Measurements from ENCODE around the gene SEMA5B.

The SEMA5B gene

GRCh38 chr3:123048480-123049237 lies 21.1 kb upstream of the SEMA5B start:
- peak overlapping the region; percentile 17 for H3K9ac ChIP-seq (ENCODE audit: insufficient read length)
- H3K4me3 ChIP-seq, result peak overlapping the region; percentile 46
- H3K9me3 ChIP-seq (ENCODE audit: low read depth, low read length), result no peaks in the 10 kb centered on the region
- TF ChIP-seq POLR2AphosphoS5 (IDR thresholded peaks at IDR 0.05; ENCODE audit: borderline replicate concordance, low read depth, low read length) (peak; percentile 59; the same call in 1 of the 2 replicates), EZH2 (IDR thresholded peaks at IDR 0.05) (no peak), FOXP2 (optimal IDR thresholded peaks at IDR 0.05; ENCODE audit: control extremely low read depth, extremely low read length, insufficient read depth) (peak; percentile 99)
- no peaks in the 10 kb centered on the region for H3K36me3 ChIP-seq (ENCODE audit: insufficient read depth, low read length)
- peak; percentile 97 for DNase-seq (ENCODE audit: low read depth, low spot score)
- H3K27ac ChIP-seq, result peak overlapping the region; percentile 90

- no peaks in the 10 kb centered on the region for H3K36me3 ChIP-seq (ENCODE audit: insufficient read depth, low read length)
- no peak for DNase-seq (ENCODE audit: low read depth, low spot score)
These were observed 19.4 kb upstream of the SEMA5B start for GRCh38 chr3:123047062-123047319.

GRCh38 chr3:123046262-123047061 lies 18.9 kb upstream of the SEMA5B start:
- no peak for TF ChIP-seq POLR2AphosphoS5 (IDR thresholded peaks at IDR 0.05; ENCODE audit: borderline replicate concordance, low read depth, low read length)
- no peak for TF ChIP-seq FOXP2 (optimal IDR thresholded peaks at IDR 0.05; ENCODE audit: control extremely low read depth, extremely low read length, insufficient read depth)
- TF ChIP-seq EZH2 (IDR thresholded peaks at IDR 0.05), result no peak
- no peak for DNase-seq (ENCODE audit: low read depth, low spot score)
- peak overlapping the region; percentile 27; the same call in 1 of the 2 replicates for H3K27ac ChIP-seq

More at GRCh38 chr3:123047062-123047319, 19.4 kb upstream of the SEMA5B start:
- Histone ChIP-seq H3K9me3 (ENCODE audit: low read depth, low read length) (no peaks in the 10 kb centered on the region), H3K27ac (no peak overlapping the region), H3K4me3 (no peak overlapping the region), H3K9ac (ENCODE audit: insufficient read length) (no peak overlapping the region)
- TF ChIP-seq EZH2 (IDR thresholded peaks at IDR 0.05), result no peak
- TF ChIP-seq POLR2AphosphoS5 (IDR thresholded peaks at IDR 0.05; ENCODE audit: borderline replicate concordance, low read depth, low read length), result no peak
- no peak for TF ChIP-seq FOXP2 (optimal IDR thresholded peaks at IDR 0.05; ENCODE audit: control extremely low read depth, extremely low read length, insufficient read depth)

GRCh38 chr3:123044981-123045763 lies 17.6 kb upstream of the SEMA5B start:
- DNase-seq (ENCODE audit: low read depth, low spot score), result no peak
- H3K27ac ChIP-seq, result no peak overlapping the region
- TF ChIP-seq POLR2AphosphoS5 (IDR thresholded peaks at IDR 0.05; ENCODE audit: borderline replicate concordance, low read depth, low read length) (no peak), EZH2 (IDR thresholded peaks at IDR 0.05) (no peak), FOXP2 (optimal IDR thresholded peaks at IDR 0.05; ENCODE audit: control extremely low read depth, extremely low read length, insufficient read depth) (no peak)
- no peaks in the 10 kb centered on the region for H3K9me3 ChIP-seq (ENCODE audit: low read depth, low read length)
- no peak overlapping the region for H3K4me3 ChIP-seq
- no peaks in the 10 kb centered on the region for H3K36me3 ChIP-seq (ENCODE audit: insufficient read depth, low read length)
- no peak overlapping the region for H3K9ac ChIP-seq (ENCODE audit: insufficient read length)

More at GRCh38 chr3:123046262-123047061, 18.9 kb upstream of the SEMA5B start:
- H3K36me3 ChIP-seq (ENCODE audit: insufficient read depth, low read length), result no peaks in the 10 kb centered on the region
- H3K9ac ChIP-seq (ENCODE audit: insufficient read length), result no peak overlapping the region
- no peaks in the 10 kb centered on the region for H3K9me3 ChIP-seq (ENCODE audit: low read depth, low read length)
- peak overlapping the region; percentile 3; the same call in 1 of the 2 replicates for H3K4me3 ChIP-seq

GRCh38 chr3:123042413-123042812 lies 14.8 kb upstream of the SEMA5B start:
- H3K9ac ChIP-seq (ENCODE audit: insufficient read length), result no peak overlapping the region
- H3K4me3 ChIP-seq, result no peak overlapping the region
- H3K9me3 ChIP-seq (ENCODE audit: low read depth, low read length), result no peaks in the 10 kb centered on the region
- peak overlapping the region; percentile 4; the same call in 1 of the 2 replicates for H3K27ac ChIP-seq
- DNase-seq (ENCODE audit: low read depth, low spot score), result no peak
- TF ChIP-seq EZH2 (IDR thresholded peaks at IDR 0.05) (no peak), FOXP2 (optimal IDR thresholded peaks at IDR 0.05; ENCODE audit: control extremely low read depth, extremely low read length, insufficient read depth) (no peak), POLR2AphosphoS5 (IDR thresholded peaks at IDR 0.05; ENCODE audit: borderline replicate concordance, low read depth, low read length) (no peak)
- H3K36me3 ChIP-seq (ENCODE audit: insufficient read depth, low read length), result no peaks in the 10 kb centered on the region

GRCh38 chr3:123039178-123039577 lies 11.6 kb upstream of the SEMA5B start:
- H3K9ac ChIP-seq (ENCODE audit: insufficient read length), result no peak overlapping the region
- H3K36me3 ChIP-seq (ENCODE audit: insufficient read depth, low read length), result no peaks in the 10 kb centered on the region
- DNase-seq (ENCODE audit: low read depth, low spot score), result no peak
- TF ChIP-seq FOXP2 (optimal IDR thresholded peaks at IDR 0.05; ENCODE audit: control extremely low read depth, extremely low read length, insufficient read depth), result no peak
- TF ChIP-seq POLR2AphosphoS5 (IDR thresholded peaks at IDR 0.05; ENCODE audit: borderline replicate concordance, low read depth, low read length), result no peak
- no peak for TF ChIP-seq EZH2 (IDR thresholded peaks at IDR 0.05)
- no peaks in the 10 kb centered on the region for H3K9me3 ChIP-seq (ENCODE audit: low read depth, low read length)
- H3K27ac ChIP-seq, result no peak overlapping the region
- H3K4me3 ChIP-seq, result no peak overlapping the region

GRCh38 chr3:123038751-123039150 lies 11.2 kb upstream of the SEMA5B start:
- no peak overlapping the region for H3K27ac ChIP-seq
- H3K36me3 ChIP-seq (ENCODE audit: insufficient read depth, low read length), result no peaks in the 10 kb centered on the region
- TF ChIP-seq POLR2AphosphoS5 (IDR thresholded peaks at IDR 0.05; ENCODE audit: borderline replicate concordance, low read depth, low read length), result no peak
- no peak for TF ChIP-seq EZH2 (IDR thresholded peaks at IDR 0.05)
- no peak for TF ChIP-seq FOXP2 (optimal IDR thresholded peaks at IDR 0.05; ENCODE audit: control extremely low read depth, extremely low read length, insufficient read depth)
- no peak overlapping the region for H3K9ac ChIP-seq (ENCODE audit: insufficient read length)
- no peaks in the 10 kb centered on the region for H3K9me3 ChIP-seq (ENCODE audit: low read depth, low read length)
- no peak for DNase-seq (ENCODE audit: low read depth, low spot score)
- no peak overlapping the region for H3K4me3 ChIP-seq

- no peak for DNase-seq (ENCODE audit: low read depth, low spot score)
- no peaks in the 10 kb centered on the region for H3K36me3 ChIP-seq (ENCODE audit: insufficient read depth, low read length)
- H3K9ac ChIP-seq (ENCODE audit: insufficient read length), result no peak overlapping the region
- peak overlapping the region; percentile 43 for H3K27ac ChIP-seq
- no peak overlapping the region for H3K4me3 ChIP-seq
- H3K9me3 ChIP-seq (ENCODE audit: low read depth, low read length), result no peaks in the 10 kb centered on the region
- no peak for TF ChIP-seq EZH2 (IDR thresholded peaks at IDR 0.05)
- no peak for TF ChIP-seq POLR2AphosphoS5 (IDR thresholded peaks at IDR 0.05; ENCODE audit: borderline replicate concordance, low read depth, low read length)
- no peak for TF ChIP-seq FOXP2 (optimal IDR thresholded peaks at IDR 0.05; ENCODE audit: control extremely low read depth, extremely low read length, insufficient read depth)
These were observed 9.4 kb upstream of the SEMA5B start for GRCh38 chr3:123037015-123037375.

Data from SK-N-MC (cell line).